HepG2 (cell line): ENCODE data around the gene PMVK. TPM values are rescaled to one million over a fixed set of nuclear protein-coding genes. Genes with fewer than 3 reads are reported as not detected.

Source experiments
- ARID2 ChIP-seq: sonication (generic); formaldehyde crosslinking; IDR thresholded peaks from 2 replicates; pipeline ENCODE4 v1.8.1; 2022; ENCODE audit warnings: mild to moderate bottlenecking, missing genetic modification reagents, borderline replicate concordance
- CEBPB ChIP-seq: IDR thresholded peaks from 2 replicates; pipeline ENCODE4 v1.6.1; 2011; ENCODE audit warnings: low read depth, low read length, improper control_type of control experiment, borderline replicate concordance
- DR1 ChIP-seq: sonication (generic); formaldehyde crosslinking; IDR thresholded peaks from 2 replicates; pipeline ENCODE4 v1.8.0; 2021; ENCODE audit warnings: mild to moderate bottlenecking, missing genetic modification reagents, inconsistent platforms
- FOXP1 ChIP-seq, 2 experiments: fragments of 450-650 bp in 1 of 2; IDR thresholded peaks; 2 replicates each; pipeline ENCODE4 v1.6.1; 2017 to 2018; ENCODE audit warnings: antibody characterized with exemption in 1 of 2
- NCOA1 ChIP-seq: sonication (generic); formaldehyde crosslinking; IDR thresholded peaks from 2 replicates; pipeline ENCODE4 v1.9.0; 2021; ENCODE audit warnings: missing genetic modification reagents
- PAF1 ChIP-seq: IDR thresholded peaks from 2 replicates; pipeline ENCODE4 v1.6.1; 2016; ENCODE audit warnings: missing genetic modification reagents, missing compliant biosample characterization
- RFX1 ChIP-seq: fragments of 450-650 bp; IDR thresholded peaks from 2 replicates; pipeline ENCODE4 v1.6.1; 2017
- SNRNP70 ChIP-seq: fragments of 200-400 bp; formaldehyde crosslinking; IDR thresholded peaks from 2 replicates; pipeline ENCODE4 v1.6.1; 2017; ENCODE audit warnings: mild to moderate bottlenecking, low read depth, low read length, moderate library complexity
- YY1 ChIP-seq: IDR thresholded peaks from 2 replicates; pipeline ENCODE4 v1.6.1; 2011; ENCODE audit warnings: low read length, low read depth, moderate library complexity, mild to moderate bottlenecking; ENCODE audit not compliant: insufficient read depth, insufficient replicate concordance
- ZBTB7B ChIP-seq: sonication (generic); formaldehyde crosslinking; IDR thresholded peaks from 2 replicates; pipeline ENCODE4 v1.4.0; 2020; ENCODE audit warnings: missing genetic modification reagents
- ZFP41 ChIP-seq: sonication (generic); formaldehyde crosslinking; IDR thresholded peaks from 2 replicates; pipeline ENCODE4 v1.4.0; 2020; ENCODE audit warnings: mild to moderate bottlenecking, missing genetic modification reagents, borderline replicate concordance
- ZNF251 ChIP-seq: sonication (generic); formaldehyde crosslinking; IDR thresholded peaks from 2 replicates; pipeline ENCODE4 v1.9.0; 2021; ENCODE audit warnings: mild to moderate bottlenecking, missing genetic modification reagents
- ZNF350 ChIP-seq: sonication (generic); formaldehyde crosslinking; IDR thresholded peaks from 2 replicates; pipeline ENCODE4 v1.4.0; 2020; ENCODE audit warnings: mild to moderate bottlenecking, low read depth, missing genetic modification reagents, borderline replicate concordance
- ZNF709 ChIP-seq: sonication (generic); formaldehyde crosslinking; IDR thresholded peaks from 2 replicates; pipeline ENCODE4 v1.5.0; 2020; ENCODE audit warnings: mild to moderate bottlenecking, missing genetic modification reagents
- ZNF75D ChIP-seq: sonication (generic); formaldehyde crosslinking; IDR thresholded peaks from 2 replicates; pipeline ENCODE4 v1.8.1; 2023; ENCODE audit warnings: missing genetic modification reagents, mild to moderate bottlenecking, borderline replicate concordance
- ZNF850 ChIP-seq: sonication (generic); formaldehyde crosslinking; conservative IDR thresholded peaks from 2 replicates; pipeline ENCODE4 v1.9.0; 2021; ENCODE audit warnings: mild to moderate bottlenecking, missing genetic modification reagents
- polyA plus RNA-seq, 8 experiments: library from polyadenylated mRNA; depleted of rRNA in 3 of 8; stranded (reverse) in 7 of 8; unstranded in 1 of 8; fragments of >200 nt; fragmentation: Illumina TruSeq in 4 of 8; extraction: Trizol in 4 of 8; gene quantifications; 2 replicates each; pipeline versions ENCODE4 v1.2.1 to v1.2.3, GENCODE V29; 2011 to 2016; ENCODE audit warnings: low read depth in 4 of 8, missing spikeins in 1 of 8, mixed read lengths in 1 of 8; ENCODE audit not compliant: insufficient read depth in 1 of 8
- total RNA-seq, 5 experiments: library from RNA; depleted of rRNA; stranded (reverse); fragments of >200 nt; fragmentation: Illumina TruSeq; extraction: Trizol; gene quantifications; 2 replicates each; pipeline ENCODE4 v1.2.3, GENCODE V29; 2016; ENCODE audit warnings: low read depth in 1 of 5
- TF ChIP-seq, protein P1 (sequence below): sonication (generic); formaldehyde crosslinking; IDR thresholded peaks from 2 replicates; pipeline ENCODE4 v1.5.1; 2020; ENCODE audit warnings: missing genetic modification reagents, mild to moderate bottlenecking, borderline replicate concordance
- TF ChIP-seq, protein P2 (sequence below): sonication (generic); formaldehyde crosslinking; IDR thresholded peaks from 2 replicates; pipeline ENCODE4 v1.8.0; 2022; ENCODE audit warnings: missing genetic modification reagents, mild to moderate bottlenecking, inconsistent platforms, borderline replicate concordance
- TF ChIP-seq, protein P3 (sequence below): sonication (generic); formaldehyde crosslinking; IDR thresholded peaks from 2 replicates; pipeline ENCODE4 v1.5.0; 2020; ENCODE audit warnings: mild to moderate bottlenecking, missing genetic modification reagents, moderate library complexity
- TF ChIP-seq, protein P4 (sequence below): sonication (generic); formaldehyde crosslinking; IDR thresholded peaks from 2 replicates; pipeline ENCODE4 v1.9.0; 2022; ENCODE audit warnings: missing genetic modification reagents, mild to moderate bottlenecking, borderline replicate concordance

Gene PMVK
- total and polyA plus RNA-seq, 2 of the 13 experiments (the other 11 are each of a cell fraction or from before 2014, with no cell fraction given): 3.9 to 12.6 TPM

DNA sequence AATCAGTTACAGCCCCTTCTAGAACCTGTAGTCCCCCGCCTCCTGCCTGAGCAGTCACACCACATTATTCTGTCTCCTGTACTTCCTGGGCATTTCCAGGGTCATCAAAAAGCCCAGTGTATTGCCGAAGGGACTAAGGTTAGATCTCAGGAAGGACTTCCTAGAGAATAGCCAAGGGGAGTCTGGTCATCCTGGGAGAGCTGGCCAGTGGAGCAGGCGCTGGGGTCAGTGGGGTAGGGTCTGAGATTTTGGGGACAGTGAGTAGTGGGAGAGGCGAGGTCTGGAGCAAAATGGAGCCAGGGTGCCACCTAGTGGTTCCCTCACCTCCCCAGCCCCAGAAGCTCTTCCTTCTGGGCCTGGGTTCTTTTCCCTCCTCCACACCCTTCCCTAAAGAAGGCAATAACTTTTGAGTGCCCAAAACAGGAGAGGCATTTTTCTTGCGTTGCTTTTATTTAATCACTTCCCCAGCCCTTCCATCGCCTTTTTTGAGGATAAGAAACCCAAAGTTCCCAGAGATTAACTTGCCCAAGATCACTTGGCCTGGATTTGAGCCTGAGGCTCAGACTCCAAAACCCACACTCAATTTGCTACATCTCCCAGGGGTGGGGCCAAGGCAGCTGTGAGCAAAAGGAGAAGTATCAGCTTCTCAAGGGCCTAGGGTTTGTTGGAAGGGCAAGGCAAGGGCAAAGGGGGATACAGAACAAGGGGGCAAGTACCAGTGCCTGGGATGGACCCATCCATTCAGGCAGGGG lies 7.3 kb upstream of the PMVK start (continued):
- TF ChIP-seq SNRNP70 (no peak), ZNF251 (CRISPR knock-in tag) (no peak), ZNF850 (CRISPR knock-in tag) (no peak), ZNF709 (CRISPR knock-in tag) (no peak), ARID2 (CRISPR knock-in tag) (peak; percentile 15; the same call in 1 of the 2 replicates), YY1 (no peak), FOXP1 (IDR thresholded peaks at IDR 0.05) (no peak), FOXP1 (CRISPR knock-in tag; IDR thresholded peaks at IDR 0.05) (no peak), ZNF350 (CRISPR knock-in tag) (no peak), CEBPB (no peak), ZNF75D (CRISPR knock-in tag) (no peak), ZBTB7B (CRISPR knock-in tag) (no peak), DR1 (CRISPR knock-in tag) (no peak), RFX1 (no peak), ZFP41 (CRISPR knock-in tag) (no peak), NCOA1 (CRISPR knock-in tag) (no peak), PAF1 (CRISPR knock-in tag) (no peak)
- TF ChIP-seq, protein P1, sequence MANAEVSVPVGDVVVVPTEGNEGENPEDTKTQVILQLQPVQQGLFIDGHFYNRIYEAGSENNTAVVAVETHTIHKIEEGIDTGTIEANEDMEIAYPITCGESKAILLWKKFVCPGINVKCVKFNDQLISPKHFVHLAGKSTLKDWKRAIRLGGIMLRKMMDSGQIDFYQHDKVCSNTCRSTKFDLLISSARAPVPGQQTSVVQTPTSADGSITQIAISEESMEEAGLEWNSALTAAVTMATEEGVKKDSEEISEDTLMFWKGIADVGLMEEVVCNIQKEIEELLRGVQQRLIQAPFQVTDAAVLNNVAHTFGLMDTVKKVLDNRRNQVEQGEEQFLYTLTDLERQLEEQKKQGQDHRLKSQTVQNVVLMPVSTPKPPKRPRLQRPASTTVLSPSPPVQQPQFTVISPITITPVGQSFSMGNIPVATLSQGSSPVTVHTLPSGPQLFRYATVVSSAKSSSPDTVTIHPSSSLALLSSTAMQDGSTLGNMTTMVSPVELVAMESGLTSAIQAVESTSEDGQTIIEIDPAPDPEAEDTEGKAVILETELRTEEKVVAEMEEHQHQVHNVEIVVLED: no peak
- TF ChIP-seq, protein P2, sequence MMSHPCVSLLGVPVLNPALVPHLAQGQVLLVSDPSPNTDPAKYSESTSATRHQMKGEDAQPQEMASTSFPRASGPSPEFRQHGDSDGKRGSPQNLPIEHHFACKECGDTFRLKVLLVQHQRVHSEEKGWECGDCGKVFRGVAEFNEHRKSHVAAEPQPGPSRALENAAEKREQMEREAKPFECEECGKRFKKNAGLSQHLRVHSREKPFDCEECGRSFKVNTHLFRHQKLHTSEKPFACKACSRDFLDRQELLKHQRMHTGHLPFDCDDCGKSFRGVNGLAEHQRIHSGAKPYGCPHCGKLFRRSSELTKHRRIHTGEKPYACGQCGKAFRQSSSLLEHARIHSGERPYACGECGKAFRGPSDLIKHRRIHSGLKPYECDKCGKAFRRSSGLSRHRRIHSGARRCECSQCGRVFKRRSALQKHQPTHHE (CRISPR knock-in tag): no peak
- TF ChIP-seq, protein P3, sequence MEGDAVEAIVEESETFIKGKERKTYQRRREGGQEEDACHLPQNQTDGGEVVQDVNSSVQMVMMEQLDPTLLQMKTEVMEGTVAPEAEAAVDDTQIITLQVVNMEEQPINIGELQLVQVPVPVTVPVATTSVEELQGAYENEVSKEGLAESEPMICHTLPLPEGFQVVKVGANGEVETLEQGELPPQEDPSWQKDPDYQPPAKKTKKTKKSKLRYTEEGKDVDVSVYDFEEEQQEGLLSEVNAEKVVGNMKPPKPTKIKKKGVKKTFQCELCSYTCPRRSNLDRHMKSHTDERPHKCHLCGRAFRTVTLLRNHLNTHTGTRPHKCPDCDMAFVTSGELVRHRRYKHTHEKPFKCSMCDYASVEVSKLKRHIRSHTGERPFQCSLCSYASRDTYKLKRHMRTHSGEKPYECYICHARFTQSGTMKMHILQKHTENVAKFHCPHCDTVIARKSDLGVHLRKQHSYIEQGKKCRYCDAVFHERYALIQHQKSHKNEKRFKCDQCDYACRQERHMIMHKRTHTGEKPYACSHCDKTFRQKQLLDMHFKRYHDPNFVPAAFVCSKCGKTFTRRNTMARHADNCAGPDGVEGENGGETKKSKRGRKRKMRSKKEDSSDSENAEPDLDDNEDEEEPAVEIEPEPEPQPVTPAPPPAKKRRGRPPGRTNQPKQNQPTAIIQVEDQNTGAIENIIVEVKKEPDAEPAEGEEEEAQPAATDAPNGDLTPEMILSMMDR (CRISPR knock-in tag): peak; percentile 85
- TF ChIP-seq, protein P4, sequence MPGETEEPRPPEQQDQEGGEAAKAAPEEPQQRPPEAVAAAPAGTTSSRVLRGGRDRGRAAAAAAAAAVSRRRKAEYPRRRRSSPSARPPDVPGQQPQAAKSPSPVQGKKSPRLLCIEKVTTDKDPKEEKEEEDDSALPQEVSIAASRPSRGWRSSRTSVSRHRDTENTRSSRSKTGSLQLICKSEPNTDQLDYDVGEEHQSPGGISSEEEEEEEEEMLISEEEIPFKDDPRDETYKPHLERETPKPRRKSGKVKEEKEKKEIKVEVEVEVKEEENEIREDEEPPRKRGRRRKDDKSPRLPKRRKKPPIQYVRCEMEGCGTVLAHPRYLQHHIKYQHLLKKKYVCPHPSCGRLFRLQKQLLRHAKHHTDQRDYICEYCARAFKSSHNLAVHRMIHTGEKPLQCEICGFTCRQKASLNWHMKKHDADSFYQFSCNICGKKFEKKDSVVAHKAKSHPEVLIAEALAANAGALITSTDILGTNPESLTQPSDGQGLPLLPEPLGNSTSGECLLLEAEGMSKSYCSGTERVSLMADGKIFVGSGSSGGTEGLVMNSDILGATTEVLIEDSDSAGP (CRISPR knock-in tag): no peak
